Suprapubic skin (tissue), 4 donors: ENCODE measurements around the gene SETBP1. TPM values are rescaled to one million over a fixed set of nuclear protein-coding genes. Genes with fewer than 3 reads are reported as not detected.

Experiments
- DNase-seq, 2 donors: peaks; one replicate each; pipeline ENCODE4 v3.0.0-alpha.2; 2019; ENCODE audit warnings: low spot score in 2 of 2
- H3K27ac ChIP-seq: fragments of 200-600 bp; sonication (generic); one replicate; pipeline ENCODE4 v1.5.1; 2019
- H3K27me3 ChIP-seq: fragments of 200-600 bp; sonication (generic); one replicate; pipeline ENCODE4 v1.5.1; 2019
- H3K36me3 ChIP-seq: fragments of 200-600 bp; sonication (generic); one replicate; pipeline ENCODE4 v1.5.1; 2019
- H3K4me1 ChIP-seq: fragments of 200-600 bp; sonication (generic); one replicate; pipeline ENCODE4 v1.5.1; 2019
- H3K4me3 ChIP-seq: fragments of 200-600 bp; sonication (generic); one replicate; pipeline ENCODE4 v1.5.1; 2019; ENCODE audit warnings: mild to moderate bottlenecking
- H3K9me3 ChIP-seq: fragments of 200-600 bp; sonication (generic); one replicate; pipeline ENCODE4 v1.5.1; 2019
- CTCF ChIP-seq, 2 donors: fragments of 200-600 bp in 1 of 2; fragments of 450-650 bp in 1 of 2; sonication (generic) in 1 of 2; IDR thresholded peaks; one replicate each; pipeline ENCODE4 v1.5.1; 2016 to 2019; ENCODE audit warnings: antibody characterized with exemption in 2 of 2, mild to moderate bottlenecking in 1 of 2, moderate library complexity in 1 of 2
- EP300 ChIP-seq: sonication (generic); formaldehyde crosslinking; IDR thresholded peaks from one replicate; pipeline ENCODE4 v1.6.1; 2017; ENCODE audit warnings: antibody characterized with exemption
- POLR2A ChIP-seq, 2 donors: fragments of 450-650 bp; IDR thresholded peaks; one replicate each; pipeline ENCODE4 v1.6.1; 2017; ENCODE audit warnings: antibody characterized with exemption in 2 of 2, mild to moderate bottlenecking in 2 of 2, moderate library complexity in 2 of 2
- POLR2AphosphoS5 ChIP-seq, 3 donors: sonication (generic); formaldehyde crosslinking; IDR thresholded peaks; one replicate each; pipeline ENCODE4 v1.6.1; 2017; ENCODE audit warnings: antibody characterized with exemption in 3 of 3
- WGBS: methylation state at CpG from one replicate; pipeline ENCODE4 v1.1.5; 2018; 5-methylcytosine and 5-hydroxymethylcytosine counted together
- total RNA-seq, 4 donors: library from RNA; depleted of rRNA; stranded (reverse); fragments of >200 nt; gene quantifications; one replicate each; pipeline ENCODE4 v1.1.0, GENCODE V29; 2016

SETBP1 gene
- total RNA-seq, 4 donors from 2014 or later: 13.1 to 25.6 (median 17.2) TPM

DNA sequence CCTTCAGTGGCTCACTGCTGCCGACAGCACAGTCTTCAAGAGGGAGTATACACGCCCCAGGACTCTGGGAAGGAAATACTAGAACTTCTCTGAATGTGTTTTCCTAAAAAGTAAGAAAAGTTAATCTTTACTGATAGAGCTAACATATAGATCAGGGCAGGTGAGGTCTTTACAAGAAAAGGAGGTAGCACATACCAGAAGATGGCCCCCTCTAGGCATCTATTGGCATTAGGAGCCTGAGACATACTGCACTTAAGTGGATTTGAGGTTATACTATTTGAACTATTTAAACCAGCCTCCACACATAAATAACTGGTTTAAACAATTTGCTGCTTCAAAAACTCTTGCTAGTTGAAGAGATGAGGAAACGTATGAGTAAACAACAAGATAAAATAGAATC lies 406.1 kb downstream of the SETBP1 start:
- Histone ChIP-seq H3K4me1 (no peaks in the 10 kb centered on the region), H3K27ac (no peak overlapping the region), H3K4me3 (no peak overlapping the region), H3K9me3 (no peaks in the 10 kb centered on the region), H3K27me3 (no peaks in the 10 kb centered on the region), H3K36me3 (no peaks in the 10 kb centered on the region)
- WGBS: 90% methylated on average over 3 of the region's 3 CpGs
- no peak for TF ChIP-seq CTCF (IDR thresholded peaks at IDR 0.05)
- no peak for DNase-seq

DNA sequence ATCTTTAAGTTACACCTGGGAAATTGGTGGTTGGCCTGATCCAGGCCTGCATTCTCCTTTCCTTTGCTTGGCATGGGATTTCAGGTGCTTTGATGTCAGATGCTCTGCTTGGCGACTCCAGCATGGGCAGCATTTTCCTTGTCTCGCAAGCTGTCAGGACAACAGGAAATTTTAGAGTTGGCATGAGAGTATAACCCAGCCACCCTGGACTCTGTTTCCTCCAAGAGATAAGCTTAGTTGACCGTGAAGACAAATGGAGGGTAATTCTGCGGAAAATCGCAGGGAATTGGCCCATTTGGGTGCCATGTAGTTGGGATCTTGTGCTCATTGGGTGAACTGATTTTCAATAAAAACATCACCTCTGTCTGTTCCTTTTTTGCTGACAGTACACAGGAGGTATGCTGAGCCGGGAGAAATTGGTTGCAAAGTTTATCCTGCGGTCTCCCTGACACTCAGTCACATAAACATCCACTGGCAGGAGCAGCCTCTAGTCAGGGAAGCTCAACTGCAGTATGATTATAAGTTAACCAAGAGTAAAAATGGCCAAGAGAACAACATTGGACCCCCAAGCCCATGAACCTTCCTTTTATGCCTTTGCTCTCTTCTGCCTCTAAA lies 409.9 kb downstream of the SETBP1 start:
- 96% methylated on average over 7 of the region's 7 CpGs for WGBS
- no peaks in the 10 kb centered on the region for H3K4me1 ChIP-seq
- no peak for DNase-seq
- TF ChIP-seq EP300 (no peak), CTCF (IDR thresholded peaks at IDR 0.05) (no peak), POLR2A (IDR thresholded peaks at IDR 0.05) (no peak), POLR2AphosphoS5 (IDR thresholded peaks at IDR 0.05) (no peak)
- no peak overlapping the region for H3K4me3 ChIP-seq
- H3K27me3 ChIP-seq: no peaks in the 10 kb centered on the region
- no peak overlapping the region for H3K27ac ChIP-seq
- H3K9me3 ChIP-seq: no peaks in the 10 kb centered on the region
- H3K36me3 ChIP-seq: no peaks in the 10 kb centered on the region

DNA sequence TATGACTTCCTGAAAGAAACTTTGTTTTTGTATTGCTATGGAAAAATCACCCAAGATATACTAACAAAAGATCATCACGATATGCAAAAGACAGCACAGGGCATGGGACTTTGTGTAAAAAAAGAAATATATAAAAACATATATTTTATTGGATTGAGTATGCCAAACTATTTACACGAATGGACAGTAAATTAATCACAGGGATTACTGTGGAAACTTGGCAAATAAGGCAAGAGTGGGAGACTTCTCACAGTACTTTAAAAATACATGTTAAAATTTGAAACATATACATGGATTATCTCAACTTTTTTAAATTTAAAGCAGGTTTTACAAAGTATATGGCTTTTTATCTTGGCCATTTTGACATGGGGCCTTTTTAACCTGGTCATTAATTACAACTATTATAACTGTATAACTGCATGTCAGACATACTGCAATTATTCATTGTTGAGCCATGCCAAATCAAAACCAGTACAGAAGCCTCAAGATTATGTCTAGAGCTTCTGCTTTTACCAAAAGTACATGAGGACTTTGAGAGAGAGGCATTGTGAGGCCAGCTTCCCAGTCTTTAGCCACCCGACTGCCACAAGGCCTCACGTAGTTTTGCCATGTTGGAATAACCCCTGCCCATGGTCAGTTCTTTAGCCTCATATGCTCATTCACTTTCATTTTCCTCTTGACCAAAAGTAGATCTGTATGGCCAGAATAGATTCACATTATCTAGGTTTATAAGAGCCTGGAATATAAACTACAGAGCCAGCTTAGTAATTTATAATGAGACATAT lies 419.8 kb downstream of the SETBP1 start:
- TF ChIP-seq POLR2A (IDR thresholded peaks at IDR 0.05) (no peak), POLR2AphosphoS5 (IDR thresholded peaks at IDR 0.05) (no peak), EP300 (no peak), CTCF (IDR thresholded peaks at IDR 0.05) (no peak)
- Histone ChIP-seq H3K9me3 (no peaks in the 10 kb centered on the region), H3K4me1 (peaks cover 6% of the 10 kb centered on the region), H3K4me3 (no peak overlapping the region), H3K36me3 (no peaks in the 10 kb centered on the region), H3K27me3 (no peaks in the 10 kb centered on the region), H3K27ac (no peak overlapping the region)
- 82% methylated on average over 4 of the region's 4 CpGs for WGBS
- no peak for DNase-seq

DNA sequence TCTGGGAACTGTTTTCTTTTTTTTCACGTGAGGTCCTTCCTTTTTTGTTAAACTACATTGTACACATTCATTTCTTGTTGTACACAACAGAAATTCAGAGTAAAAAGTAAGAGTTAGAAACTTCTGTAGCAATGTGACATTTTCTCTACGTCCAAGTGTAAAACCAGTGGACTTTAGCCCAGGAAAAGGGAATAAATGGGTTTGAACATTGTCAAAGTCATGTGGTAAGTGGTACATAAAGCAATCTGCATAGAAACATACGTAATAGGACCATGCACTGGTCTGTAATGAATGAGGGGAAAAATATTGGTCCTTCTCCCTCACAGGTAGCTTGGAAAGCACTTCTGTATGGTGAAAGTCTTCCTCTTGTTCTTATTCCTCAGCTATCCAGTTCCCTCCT lies 421.4 kb downstream of the SETBP1 start:
- no peak overlapping the region for H3K27ac ChIP-seq
- no peak for DNase-seq
- TF ChIP-seq POLR2AphosphoS5 (IDR thresholded peaks at IDR 0.05) (no peak), EP300 (no peak), CTCF (IDR thresholded peaks at IDR 0.05) (no peak), POLR2A (IDR thresholded peaks at IDR 0.05) (no peak)
- H3K27me3 ChIP-seq: no peaks in the 10 kb centered on the region
- peaks cover 6% of the 10 kb centered on the region for H3K4me1 ChIP-seq
- no peaks in the 10 kb centered on the region for H3K9me3 ChIP-seq
- WGBS: 91% methylated on average over 3 of the region's 3 CpGs
- H3K36me3 ChIP-seq: no peaks in the 10 kb centered on the region
- no peak overlapping the region for H3K4me3 ChIP-seq

GRCh38 chr18:45102863-45103262 lies 422.2 kb downstream of the SETBP1 start:
- no peak overlapping the region for H3K4me3 ChIP-seq
- DNase-seq: no peak
- no peaks in the 10 kb centered on the region for H3K27me3 ChIP-seq
- no peaks in the 10 kb centered on the region for H3K36me3 ChIP-seq
- 95% methylated on average over 6 of the region's 6 CpGs for WGBS
- H3K9me3 ChIP-seq: no peaks in the 10 kb centered on the region
- no peak overlapping the region for H3K27ac ChIP-seq
- peaks cover 6% of the 10 kb centered on the region for H3K4me1 ChIP-seq
- TF ChIP-seq POLR2A (IDR thresholded peaks at IDR 0.05) (no peak), POLR2AphosphoS5 (IDR thresholded peaks at IDR 0.05) (no peak), CTCF (IDR thresholded peaks at IDR 0.05) (no peak), EP300 (no peak)
